Muscle of arm (tissue), 12 donors: ENCODE results near the gene CTNNBL1. TPM values are rescaled to one million over a fixed set of nuclear protein-coding genes. Genes with fewer than 3 reads are reported as not detected.

Experiments
- DNase-seq: peaks from one replicate; pipeline ENCODE4 v3.0.0-alpha.2; 2013
- polyA plus RNA-seq, 12 donors: library from polyadenylated mRNA; unstranded; fragments of 120-200 nt; gene quantifications; one replicate each; pipeline ENCODE4 v1.2.1, GENCODE V29; 2013; ENCODE audit not compliant: insufficient read length in 12 of 12

Gene CTNNBL1
- polyA plus RNA-seq, 12 donors, result 14.9 to 39.1 (median 28.9) TPM; not detected in 1

DNA sequence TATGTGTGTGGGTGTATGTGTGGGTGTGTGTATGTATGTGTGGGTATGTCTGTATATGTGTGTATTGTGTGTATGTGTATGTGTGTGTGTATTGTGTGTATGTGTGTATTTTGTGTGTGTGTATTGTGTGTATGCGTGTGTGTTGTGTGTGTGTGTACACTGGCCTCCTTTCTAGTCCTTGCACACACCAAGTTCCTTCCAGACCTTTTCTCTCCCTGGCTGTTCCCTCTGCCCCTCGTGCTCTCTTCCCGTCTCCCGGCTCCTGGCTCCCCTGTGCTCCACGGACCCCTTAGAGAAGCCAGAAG, 220.5 kb downstream of the CTNNBL1 start:
- DNase-seq, result no peak

DNA sequence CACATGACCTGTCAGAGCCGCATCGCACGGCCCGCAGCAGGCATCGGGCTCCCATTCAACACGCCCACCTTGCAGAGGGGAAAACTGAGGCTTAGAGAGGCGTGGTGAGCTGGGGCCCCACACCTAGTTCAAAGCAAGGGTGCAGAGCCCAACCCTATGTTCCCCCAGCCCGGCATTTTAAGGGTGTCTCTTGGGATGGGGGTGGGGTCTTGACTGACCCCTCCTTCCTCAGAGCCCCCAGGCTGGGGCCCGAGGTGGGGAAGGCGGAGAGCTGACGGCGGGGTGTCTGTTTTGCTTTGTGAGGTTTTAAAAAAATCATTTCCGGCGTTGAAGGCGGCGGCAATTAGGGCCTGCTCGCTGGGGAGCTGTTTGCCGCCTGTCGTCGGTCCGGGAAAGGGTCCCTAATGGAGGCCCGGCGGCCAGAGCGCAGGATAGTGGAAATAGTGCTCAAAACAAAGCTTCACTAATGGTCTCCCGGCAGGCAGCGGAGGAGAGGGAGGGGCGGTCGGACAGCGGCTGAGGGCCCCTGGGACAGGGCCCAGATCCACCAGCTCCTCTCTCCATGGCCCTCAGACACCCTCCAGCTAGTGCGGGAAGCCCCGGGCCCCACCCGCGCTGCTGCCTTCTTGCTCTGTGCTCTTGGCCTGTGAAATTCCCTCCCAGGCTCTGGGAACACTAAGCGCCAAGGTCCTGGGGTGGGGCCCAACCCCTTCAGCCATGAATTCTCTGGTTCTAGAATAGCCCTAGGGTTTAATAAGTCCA, 221.0 kb downstream of the CTNNBL1 start:
- DNase-seq, result no peak

DNA sequence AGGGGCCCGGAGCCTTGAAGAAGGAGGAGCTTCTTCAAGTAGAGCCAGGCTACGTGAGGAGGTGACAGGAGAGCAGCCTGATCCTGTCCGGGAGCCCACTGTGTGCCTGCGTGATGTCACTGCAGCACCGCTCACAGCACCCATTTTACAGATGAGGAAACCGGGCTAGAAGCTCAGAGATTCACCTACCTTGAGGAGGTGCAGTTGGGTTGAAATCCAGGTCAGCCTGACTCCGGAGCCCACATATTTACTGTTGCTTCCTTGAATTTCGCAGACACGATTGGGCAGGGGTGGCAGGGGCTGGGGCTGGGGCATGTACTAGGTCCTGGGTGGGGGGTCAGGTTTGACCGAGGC, 221.6 kb downstream of the CTNNBL1 start:
- DNase-seq, result no peak

DNA sequence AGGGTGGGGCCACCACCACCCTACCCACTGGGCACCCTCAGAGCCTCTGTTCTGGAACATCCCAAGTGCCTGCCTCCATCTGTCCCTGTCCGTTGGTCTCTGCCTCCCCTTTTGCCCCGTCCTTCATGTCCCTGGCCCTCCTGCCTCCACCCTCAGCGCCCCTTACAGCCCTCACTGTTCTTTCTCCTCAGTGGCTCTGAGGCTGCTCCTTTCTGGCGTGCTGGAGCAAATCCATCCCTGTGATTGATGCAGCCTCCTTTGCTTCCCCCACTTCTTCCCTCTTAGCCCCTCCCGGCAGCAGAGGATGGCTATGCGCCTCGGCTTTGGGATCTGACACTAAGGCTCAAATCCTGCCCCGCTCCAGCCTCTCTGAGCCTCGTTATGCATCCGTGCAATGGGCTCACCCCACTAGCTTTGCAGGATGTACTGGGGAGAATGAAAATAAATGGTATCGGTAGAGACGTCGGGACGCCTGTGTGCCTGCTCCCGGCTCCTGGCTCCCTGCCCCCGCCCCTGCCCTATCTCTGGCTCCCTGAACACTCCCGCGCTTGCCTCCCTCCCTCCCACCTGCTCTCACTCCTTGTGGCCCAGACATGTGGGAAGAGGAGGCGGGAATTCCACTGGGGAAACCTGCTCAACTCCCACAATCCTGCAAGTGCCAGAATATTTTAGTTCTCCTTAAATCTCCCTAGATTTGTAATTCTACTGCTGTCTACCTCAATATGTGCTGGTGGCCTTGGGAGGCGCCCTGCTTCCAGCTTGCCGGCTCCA, 222.2 kb downstream of the CTNNBL1 start:
- DNase-seq, result no peak

DNA sequence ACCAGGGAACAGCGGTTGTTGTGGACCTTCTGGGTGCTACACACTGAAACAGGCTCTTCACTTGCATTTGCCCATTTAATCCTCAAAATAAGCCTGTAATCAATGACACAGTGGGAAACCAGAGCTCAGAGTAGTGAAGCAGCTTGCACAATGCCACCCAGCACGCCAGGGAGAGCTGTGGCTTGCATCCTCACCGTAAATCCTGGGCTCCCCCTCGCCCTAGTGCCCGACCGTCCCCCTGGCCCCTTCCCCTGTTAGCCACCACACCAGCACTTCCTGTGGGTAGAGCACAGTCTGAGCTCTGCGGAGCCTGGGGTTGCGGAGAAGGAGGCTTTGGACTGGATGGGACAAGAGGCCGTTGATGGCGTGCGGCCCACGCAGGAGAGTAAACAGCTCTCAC, 223.6 kb downstream of the CTNNBL1 start:
- no peak for DNase-seq

DNA sequence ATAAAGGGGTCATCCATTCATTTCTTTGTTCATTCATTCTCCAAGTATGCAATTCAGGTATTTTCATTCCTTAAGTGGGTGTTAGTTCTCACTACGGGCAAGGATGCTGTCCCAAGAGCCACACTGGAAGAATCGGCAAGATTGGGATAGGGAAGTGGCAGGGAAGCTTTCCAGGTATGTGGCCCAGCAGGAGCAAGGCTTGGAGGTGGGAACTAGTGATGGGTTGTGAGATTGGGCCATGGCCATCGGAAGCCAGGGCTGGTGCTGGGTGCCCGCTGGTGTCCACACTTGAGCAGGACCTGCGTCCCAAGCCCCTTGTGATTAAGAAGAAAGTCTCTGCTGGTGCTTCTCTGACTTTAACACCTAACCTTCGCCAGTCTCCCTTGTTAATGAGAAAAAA, 224.2 kb downstream of the CTNNBL1 start:
- no peak for DNase-seq

DNA sequence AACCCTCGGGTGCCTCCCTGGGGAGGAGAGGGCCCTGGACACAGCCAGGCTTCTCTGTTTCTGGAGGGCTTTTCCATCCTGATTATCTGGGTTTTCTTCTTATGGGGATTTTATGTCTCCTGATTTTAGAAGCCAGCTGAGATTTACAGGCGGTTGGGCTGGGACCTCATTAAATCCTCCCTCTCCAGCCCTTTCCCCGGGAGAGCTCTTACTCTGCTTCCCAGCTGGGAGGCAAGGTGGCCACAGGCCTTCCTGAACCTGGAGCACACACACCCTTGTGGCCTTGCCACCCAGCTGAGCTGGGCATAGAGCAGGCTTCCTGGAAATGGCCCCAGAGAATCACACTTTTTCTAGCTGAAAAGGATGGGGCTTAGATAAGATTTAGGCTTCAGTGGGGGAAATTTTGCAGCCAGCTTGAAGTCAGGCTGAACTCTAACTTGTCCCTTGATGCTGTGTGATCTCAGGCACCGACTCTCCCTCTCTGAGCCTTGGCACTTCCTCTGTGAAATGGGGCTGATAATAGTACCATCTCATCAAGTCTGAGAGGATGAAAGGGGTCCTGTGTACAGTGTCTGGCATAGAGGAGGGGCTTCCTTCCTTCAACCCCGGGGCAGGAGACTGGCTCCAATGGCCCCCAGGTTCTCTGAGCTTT, 225.7 kb downstream of the CTNNBL1 start:
- no peak for DNase-seq

DNA sequence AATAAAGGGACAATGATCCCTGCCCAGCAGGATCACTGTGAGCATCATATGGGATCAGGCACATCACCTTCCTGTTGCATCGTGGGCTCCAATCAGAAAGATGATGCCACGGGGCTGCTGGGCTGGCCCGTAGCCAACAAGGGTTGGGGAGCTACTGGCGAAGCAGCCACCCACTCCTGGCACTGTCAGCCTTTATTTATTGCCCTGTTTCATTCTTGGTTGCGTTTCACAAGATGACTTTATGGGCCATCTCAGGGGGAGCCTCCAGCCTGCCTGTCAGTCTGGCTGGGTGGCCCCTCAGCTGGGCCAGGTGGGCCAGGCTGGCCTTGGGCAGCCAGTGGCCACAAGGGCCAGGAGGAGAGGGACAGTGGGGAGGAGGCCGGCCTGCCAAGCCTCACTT, 226.4 kb downstream of the CTNNBL1 start:
- no peak for DNase-seq

DNA sequence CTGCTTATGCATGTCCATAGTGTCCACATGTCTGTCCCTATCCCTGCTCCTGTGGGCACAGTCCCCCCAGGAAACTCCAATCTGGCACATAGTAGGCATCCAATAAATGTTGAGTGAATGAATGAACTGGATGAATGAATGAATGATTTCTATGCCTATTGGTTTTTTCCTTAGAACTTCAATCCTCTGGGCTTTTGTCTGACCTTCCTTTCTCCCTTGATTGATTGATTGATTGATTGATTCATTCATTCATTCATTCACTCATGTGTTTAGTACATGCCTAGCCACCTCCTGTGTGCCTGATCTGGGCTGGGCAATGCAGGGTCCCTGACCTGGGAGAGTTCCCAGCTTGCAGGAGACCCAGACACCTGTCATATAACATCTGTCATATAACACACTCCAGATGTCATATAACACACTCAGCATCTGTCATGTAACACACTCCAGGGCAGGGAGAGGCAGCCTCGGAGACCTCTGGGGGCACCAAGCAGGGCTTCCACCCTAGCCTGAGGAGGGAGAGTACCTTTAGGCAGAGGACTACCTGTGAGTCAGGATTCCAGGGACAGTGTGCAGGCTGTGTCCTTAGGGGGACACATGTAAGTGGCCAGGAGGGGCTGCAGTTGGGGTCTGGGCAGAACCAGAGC, 227.0 kb downstream of the CTNNBL1 start:
- DNase-seq, result no peak

DNA sequence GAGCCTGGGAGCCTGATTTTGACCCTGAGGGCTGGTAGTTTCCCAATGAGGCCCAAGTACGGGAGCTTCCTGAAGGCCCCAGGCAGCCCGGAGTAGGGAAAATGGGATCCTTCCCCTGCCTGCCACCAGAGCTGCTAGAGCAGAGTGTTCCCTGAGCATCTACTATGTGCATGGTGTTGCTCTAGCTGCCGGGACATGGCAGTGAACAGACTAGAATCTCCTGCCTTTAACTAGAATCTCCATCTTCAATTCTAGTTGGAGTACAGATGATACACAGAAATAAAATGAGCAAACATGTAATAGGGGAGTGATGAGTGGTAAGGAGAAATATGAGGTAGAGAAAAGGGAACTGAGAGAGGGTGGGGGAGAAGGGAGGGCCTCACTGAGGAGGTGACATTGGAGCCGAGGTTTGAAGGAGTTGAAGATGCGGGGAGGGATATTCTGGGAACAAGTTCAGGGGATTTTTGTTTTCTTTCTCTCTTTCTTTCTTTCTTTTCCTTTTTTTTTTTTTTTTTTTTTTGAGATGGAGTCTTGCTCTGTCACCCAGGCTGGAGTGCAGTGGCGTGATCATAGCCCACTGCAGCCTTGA, 227.6 kb downstream of the CTNNBL1 start:
- DNase-seq, result no peak

Other genes starting within 250 kb of the CTNNBL1 start
- 100 to 1,000 TPM in 11 of 12 donors, not detected in 1; 309 to 932 (median 465) TPM for gene NNAT, start 172.8 kb upstream of the CTNNBL1 start, polyA plus RNA-seq
- gene BLCAP, start 166.2 kb upstream of the CTNNBL1 start, polyA plus RNA-seq, result 100 to 1,000 TPM; 217 to 606 (median 482) TPM
- 1 to 10 TPM in 10 of 12 donors, under 1 TPM in 1, not detected in 1; 0.99 to 7.3 (median 2.8) TPM for gene VSTM2L, start 209.1 kb downstream of the CTNNBL1 start, polyA plus RNA-seq